ENCODE results near the gene LRRC36. TPM values are rescaled to one million over a fixed set of nuclear protein-coding genes. Genes with fewer than 3 reads are reported as not detected.

LRRC36 gene
- total RNA-seq, 1 experiment from 2014 or later: not detected

GRCh38 chr16:67299269-67299668, 27.3 kb upstream of the LRRC36 start:
- DNase-seq: no peak
- H3K27ac ChIP-seq: no peak overlapping the region
- intact Hi-C loops (cut with micrococcal nuclease; ENCODE audit: unreplicated experiment): no loop called here
- TF ChIP-seq EZH2 (IDR thresholded peaks at IDR 0.05; ENCODE audit: low read depth): no peak
- TF ChIP-seq CTCF (conservative IDR thresholded peaks at IDR 0.05): no peak
- H4K20me1 ChIP-seq (ENCODE audit: insufficient read depth): no peaks in the 10 kb centered on the region
- peaks cover 11% of the 10 kb centered on the region for H3K4me1 ChIP-seq (replicated peaks; ENCODE audit: insufficient read depth)
- H3K36me3 ChIP-seq (ENCODE audit: low read depth): no peaks in the 10 kb centered on the region
- H2AFZ ChIP-seq: no peak overlapping the region
- H3K79me2 ChIP-seq (ENCODE audit: low read depth): no peaks in the 10 kb centered on the region
- no peaks in the 10 kb centered on the region for H3K9me3 ChIP-seq (ENCODE audit: insufficient read depth, low read depth)
- no peaks in the 10 kb centered on the region for H3K9me2 ChIP-seq (ENCODE audit: insufficient read depth)
- no peak overlapping the region for H3K4me3 ChIP-seq
- H3K27me3 ChIP-seq (ENCODE audit: insufficient read depth, low read depth): no peaks in the 10 kb centered on the region
- H3K4me2 ChIP-seq: no peak overlapping the region
- ChIA-PET CTCF (no interaction called here), POLR2A (ENCODE audit: unreplicated experiment) (no interaction called here)
- BruUV-seq (replicated peaks): no TSS peak
- peaks cover 6% of the 10 kb centered on the region; the same call in 1 of the 2 replicates for H3F3A ChIP-seq (ENCODE audit: insufficient read depth, low read depth)

GRCh38 chr16:67301080-67301782, 25.4 kb upstream of the LRRC36 start:
- H3K27me3 ChIP-seq (ENCODE audit: insufficient read depth, low read depth): no peaks in the 10 kb centered on the region
- H3F3A ChIP-seq (ENCODE audit: insufficient read depth, low read depth): peaks cover 6% of the 10 kb centered on the region; the same call in 1 of the 2 replicates
- intact Hi-C loops (cut with micrococcal nuclease; ENCODE audit: unreplicated experiment): no loop called here
- POLR2A ChIA-PET (ENCODE audit: unreplicated experiment): interaction anchor here (0.6 kb wide), 1 partner anchor 22 kb away, joined by 3 read pairs; the partner anchor contains the start of gene PLEKHG4
- no peaks in the 10 kb centered on the region for H4K20me1 ChIP-seq (ENCODE audit: insufficient read depth)
- no peak overlapping the region for H3K4me2 ChIP-seq
- DNase-seq: no peak
- no peaks in the 10 kb centered on the region for H3K9me3 ChIP-seq (ENCODE audit: insufficient read depth, low read depth)
- TF ChIP-seq EZH2 (IDR thresholded peaks at IDR 0.05; ENCODE audit: low read depth): no peak
- no peak for TF ChIP-seq CTCF (conservative IDR thresholded peaks at IDR 0.05)
- H3K4me1 ChIP-seq (replicated peaks; ENCODE audit: insufficient read depth): peaks cover 7% of the 10 kb centered on the region
- no peaks in the 10 kb centered on the region for H3K79me2 ChIP-seq (ENCODE audit: low read depth)
- H3K36me3 ChIP-seq (ENCODE audit: low read depth): no peaks in the 10 kb centered on the region
- no peaks in the 10 kb centered on the region for H3K9me2 ChIP-seq (ENCODE audit: insufficient read depth)
- no peak overlapping the region for H2AFZ ChIP-seq
- CTCF ChIA-PET: no interaction called here
- BruUV-seq (replicated peaks): no TSS peak
- H3K27ac ChIP-seq: no peak overlapping the region
- H3K4me3 ChIP-seq: no peak overlapping the region

- H3K4me1 ChIP-seq (replicated peaks; ENCODE audit: insufficient read depth): no peaks in the 10 kb centered on the region
- no TSS peak for BruUV-seq (replicated peaks)
- H3F3A ChIP-seq (ENCODE audit: insufficient read depth, low read depth): no peaks in the 10 kb centered on the region
- H3K27me3 ChIP-seq (ENCODE audit: insufficient read depth, low read depth): no peaks in the 10 kb centered on the region
- no peaks in the 10 kb centered on the region for H3K36me3 ChIP-seq (ENCODE audit: low read depth)
- no peaks in the 10 kb centered on the region for H3K79me2 ChIP-seq (ENCODE audit: low read depth)
- H3K4me3 ChIP-seq: no peak overlapping the region
- intact Hi-C loops (cut with micrococcal nuclease; ENCODE audit: unreplicated experiment): no loop called here
- no peak overlapping the region for H3K4me2 ChIP-seq
- POLR2A ChIA-PET (ENCODE audit: unreplicated experiment): no interaction called here
- TF ChIP-seq CTCF (conservative IDR thresholded peaks at IDR 0.05) (no peak), EZH2 (IDR thresholded peaks at IDR 0.05; ENCODE audit: low read depth) (no peak)
- no peak for DNase-seq
- H4K20me1 ChIP-seq (ENCODE audit: insufficient read depth): no peaks in the 10 kb centered on the region
- H2AFZ ChIP-seq: no peak overlapping the region
- H3K27ac ChIP-seq: no peak overlapping the region
- no peaks in the 10 kb centered on the region for H3K9me2 ChIP-seq (ENCODE audit: insufficient read depth)
- H3K9me3 ChIP-seq (ENCODE audit: insufficient read depth, low read depth): no peaks in the 10 kb centered on the region
- CTCF ChIA-PET: no interaction called here
Measured at GRCh38 chr16:67302076-67302475, 24.5 kb upstream of the LRRC36 start.
